Neuron (in vitro differentiated cells): ENCODE measurements around the gene PRRG3.

ENCODE experiments used
- H2AFZ ChIP-seq: one replicate; pipeline ENCODE4 v1.6.1; 2013; ENCODE audit warnings: low read depth, mild to moderate bottlenecking, inconsistent platforms, low read length, moderate library complexity
- H3K27me3 ChIP-seq: one replicate; pipeline ENCODE4 v1.6.1; 2013; ENCODE audit warnings: low read length; ENCODE audit not compliant: insufficient read depth
- H3K36me3 ChIP-seq: one replicate; pipeline ENCODE4 v1.6.1; 2013; ENCODE audit warnings: low read length; ENCODE audit not compliant: insufficient read depth
- H3K4me1 ChIP-seq: one replicate; pipeline ENCODE4 v1.6.1; 2013; ENCODE audit warnings: low read length; ENCODE audit not compliant: insufficient read depth
- H3K4me3 ChIP-seq: 2 replicates; pipeline ENCODE4 v1.5.1; 2013; ENCODE audit warnings: mild to moderate bottlenecking, low read length, moderate library complexity
- H3K9me3 ChIP-seq: one replicate; pipeline ENCODE4 v1.6.1; 2013; ENCODE audit warnings: low read length

PRRG3 gene

DNA sequence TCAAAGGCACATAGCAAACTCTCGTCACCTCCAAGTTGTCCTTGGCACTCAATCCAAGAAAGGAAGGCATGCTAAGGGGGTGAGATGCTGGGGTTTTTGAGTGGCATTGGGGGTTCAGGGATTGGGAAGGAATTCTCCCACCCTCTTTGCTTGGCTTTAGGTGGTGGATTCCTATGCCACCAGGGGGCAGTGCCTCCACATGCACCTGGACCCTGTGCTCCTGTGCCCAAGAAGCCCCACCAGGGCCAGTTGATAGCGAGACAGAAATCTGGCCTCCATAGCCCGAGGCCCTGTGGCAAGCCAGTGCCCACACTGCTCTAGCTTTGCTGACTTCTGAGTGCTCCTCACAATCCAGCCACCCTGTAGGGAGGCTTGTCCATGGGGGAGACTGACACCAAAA lies 18.6 kb downstream of the PRRG3 start:
- no peak overlapping the region for H2AFZ ChIP-seq
- H3K4me3 ChIP-seq: no peak overlapping the region
- no peaks in the 10 kb centered on the region for H3K9me3 ChIP-seq
- no peaks in the 10 kb centered on the region for H3K27me3 ChIP-seq
- no peaks in the 10 kb centered on the region for H3K36me3 ChIP-seq
- H3K4me1 ChIP-seq: no peaks in the 10 kb centered on the region

DNA sequence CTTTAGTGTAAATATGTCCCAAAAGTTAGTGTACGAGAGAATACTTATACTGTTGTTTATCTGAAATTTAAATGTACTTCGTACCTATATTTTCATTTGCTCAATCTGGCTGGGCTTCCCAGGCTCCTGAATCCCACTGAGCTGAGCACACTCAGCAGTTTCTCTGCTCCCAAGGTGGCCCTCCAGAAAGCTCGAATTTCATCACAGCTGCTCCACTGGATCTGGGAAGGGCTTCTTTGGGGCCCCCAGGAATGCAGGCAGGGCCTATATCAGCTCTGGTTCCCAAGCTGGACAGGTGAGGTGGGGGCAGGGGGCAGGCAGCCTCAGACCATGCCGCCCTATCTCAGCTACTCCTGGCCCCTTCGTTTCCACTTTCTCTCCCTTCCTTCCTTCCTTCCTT lies 19.1 kb downstream of the PRRG3 start:
- Histone ChIP-seq H3K4me1 (no peaks in the 10 kb centered on the region), H3K27me3 (no peaks in the 10 kb centered on the region), H3K36me3 (no peaks in the 10 kb centered on the region), H3K9me3 (no peaks in the 10 kb centered on the region), H3K4me3 (no peak overlapping the region), H2AFZ (no peak overlapping the region)

GRCh38 chrX:151715752-151716151 lies 20.5 kb downstream of the PRRG3 start, which contains the start of gene FATE1:
FATE1 (plus strand) TSS chrX:151716035; CDS start chrX:151716120, 85 bp downstream.
- no peaks in the 10 kb centered on the region for H3K9me3 ChIP-seq
- H3K36me3 ChIP-seq: no peaks in the 10 kb centered on the region
- no peak within 1 kb of the TSS for H3K4me3 ChIP-seq
- H3K27me3 ChIP-seq: no peaks in the 10 kb centered on the region
- H2AFZ ChIP-seq: no peak within 1 kb of the TSS
- H3K4me1 ChIP-seq: no peaks in the 10 kb centered on the region

- no peak overlapping the region for H2AFZ ChIP-seq
These were observed 27.1 kb downstream of the PRRG3 start for GRCh38 chrX:151722241-151722846.

DNA sequence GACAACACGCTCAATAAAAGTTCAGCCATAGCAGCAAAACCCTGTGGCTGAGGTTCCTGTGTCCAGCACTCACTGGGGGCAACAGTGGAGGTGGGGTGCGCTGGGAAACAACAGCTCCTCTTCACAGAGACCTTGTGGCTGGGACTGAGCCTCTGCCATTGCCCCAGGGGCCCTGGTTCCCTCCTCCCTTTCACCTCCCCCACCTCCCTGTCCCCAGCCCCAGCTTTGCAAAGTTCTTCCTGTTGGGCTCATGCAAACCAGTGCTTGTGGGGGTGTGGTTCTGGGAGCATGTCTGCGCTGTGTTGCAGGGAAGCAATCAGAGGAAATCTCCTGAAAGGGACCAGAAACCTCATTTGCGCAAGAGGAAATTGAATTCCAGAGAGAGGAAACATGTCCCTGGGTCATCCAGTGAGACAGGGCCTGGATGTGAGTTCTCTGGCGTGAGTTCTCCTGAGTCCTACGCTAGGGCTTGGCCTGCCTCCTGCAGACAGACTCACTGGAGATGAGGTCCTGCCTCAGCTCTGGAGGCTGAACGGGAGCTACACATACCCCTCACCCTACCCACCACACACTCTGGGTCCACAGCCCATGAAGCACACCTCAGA lies 28.0 kb downstream of the PRRG3 start:
- no peaks in the 10 kb centered on the region for H3K9me3 ChIP-seq
- H3K36me3 ChIP-seq: no peaks in the 10 kb centered on the region
- no peak overlapping the region for H2AFZ ChIP-seq
- H3K4me3 ChIP-seq: no peak overlapping the region
- H3K4me1 ChIP-seq: no peaks in the 10 kb centered on the region
- H3K27me3 ChIP-seq: no peaks in the 10 kb centered on the region

More at GRCh38 chrX:151722241-151722846, 27.1 kb downstream of the PRRG3 start:
- Histone ChIP-seq H3K4me1 (no peaks in the 10 kb centered on the region), H3K27me3 (no peaks in the 10 kb centered on the region), H3K9me3 (no peaks in the 10 kb centered on the region), H3K36me3 (no peaks in the 10 kb centered on the region), H3K4me3 (no peak overlapping the region)

- H3K27me3 ChIP-seq: no peaks in the 10 kb centered on the region
- no peaks in the 10 kb centered on the region for H3K4me1 ChIP-seq
- no peaks in the 10 kb centered on the region for H3K36me3 ChIP-seq
These were observed 29.5 kb downstream of the PRRG3 start for GRCh38 chrX:151724563-151725337.

DNA sequence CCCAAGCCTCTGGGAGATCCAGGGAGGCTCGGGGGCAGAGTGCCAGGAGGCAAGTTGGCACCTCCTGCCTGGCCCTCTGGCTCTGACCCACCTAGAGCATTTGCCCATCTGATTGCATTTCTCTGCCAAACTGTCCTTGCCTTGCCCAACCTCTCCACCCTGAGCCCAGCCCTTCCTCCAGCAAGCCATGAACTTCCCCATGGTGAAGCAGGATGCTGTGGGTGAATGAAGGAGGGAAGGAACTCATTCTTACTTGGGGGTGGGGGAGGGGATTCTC lies 30.0 kb downstream of the PRRG3 start:
- H3K4me3 ChIP-seq: no peak overlapping the region
- no peaks in the 10 kb centered on the region for H3K36me3 ChIP-seq
- no peaks in the 10 kb centered on the region for H3K9me3 ChIP-seq
- H3K27me3 ChIP-seq: no peaks in the 10 kb centered on the region
- H2AFZ ChIP-seq: no peak overlapping the region
- no peaks in the 10 kb centered on the region for H3K4me1 ChIP-seq

More at GRCh38 chrX:151724563-151725337, 29.5 kb downstream of the PRRG3 start:
- Histone ChIP-seq H3K4me3 (no peak overlapping the region), H3K9me3 (no peaks in the 10 kb centered on the region), H2AFZ (no peak overlapping the region)

DNA sequence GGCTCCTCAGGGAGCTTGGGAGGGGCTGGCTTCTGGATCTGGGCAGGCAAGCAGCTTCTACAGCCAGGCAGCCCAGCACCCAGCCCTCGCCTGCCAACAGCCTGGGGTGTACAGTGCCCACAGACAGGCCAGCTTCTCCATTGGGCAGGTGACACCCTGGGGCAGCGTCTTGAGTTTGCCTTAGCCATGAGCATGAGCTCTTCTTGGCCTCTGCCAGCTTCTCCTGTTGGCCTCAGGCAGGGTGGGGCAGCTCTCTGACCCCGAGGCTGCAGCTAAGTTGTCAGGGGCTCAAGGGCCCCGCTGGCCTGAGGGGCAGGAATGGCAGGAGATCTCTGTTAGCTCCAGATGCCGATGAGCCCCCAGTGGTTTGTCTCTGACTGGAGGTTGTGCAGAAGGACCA lies 31.5 kb downstream of the PRRG3 start:
- no peaks in the 10 kb centered on the region for H3K9me3 ChIP-seq
- no peak overlapping the region for H2AFZ ChIP-seq
- H3K4me3 ChIP-seq: no peak overlapping the region
- H3K36me3 ChIP-seq: no peaks in the 10 kb centered on the region
- no peaks in the 10 kb centered on the region for H3K27me3 ChIP-seq
- no peaks in the 10 kb centered on the region for H3K4me1 ChIP-seq

DNA sequence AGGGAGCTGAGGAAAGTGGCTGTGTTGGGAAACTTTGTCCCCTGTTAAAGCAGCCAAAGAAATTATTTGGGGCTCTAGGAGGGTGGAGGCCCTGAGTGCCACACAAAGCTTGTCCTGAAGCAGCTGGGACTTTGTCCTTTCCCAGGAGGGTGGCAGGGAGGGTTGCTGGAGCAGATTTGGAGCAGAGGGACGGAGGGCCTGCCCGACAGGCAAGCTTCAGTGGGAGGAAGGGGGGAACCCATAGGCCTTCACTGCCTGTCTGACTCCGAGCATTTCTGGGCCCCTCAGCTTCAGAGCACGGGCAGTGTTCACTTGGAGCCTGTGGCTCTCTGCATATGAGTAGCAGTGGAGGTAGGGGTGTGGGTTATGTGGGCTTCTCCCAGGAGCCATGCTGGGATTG lies 32.1 kb downstream of the PRRG3 start:
- no peaks in the 10 kb centered on the region for H3K36me3 ChIP-seq

GRCh38 chrX:151729056-151729725 lies 33.9 kb downstream of the PRRG3 start:
- Histone ChIP-seq H3K9me3 (no peaks in the 10 kb centered on the region), H3K4me3 (no peak overlapping the region), H3K36me3 (no peaks in the 10 kb centered on the region), H3K4me1 (no peaks in the 10 kb centered on the region), H2AFZ (no peak overlapping the region), H3K27me3 (no peaks in the 10 kb centered on the region)

More for the DNA sequence above, 32.1 kb downstream of the PRRG3 start:
- Histone ChIP-seq H3K4me1 (no peaks in the 10 kb centered on the region), H3K9me3 (no peaks in the 10 kb centered on the region), H3K4me3 (no peak overlapping the region), H3K27me3 (no peaks in the 10 kb centered on the region), H2AFZ (no peak overlapping the region)

- peaks cover 8% of the 10 kb centered on the region for H3K27me3 ChIP-seq
These were observed 39.2 kb downstream of the PRRG3 start, which contains the start of gene CNGA2 for GRCh38 chrX:151734446-151734845. CNGA2 (plus strand) TSS chrX:151734746; CDS start chrX:151738484, 3,738 bp downstream.

GRCh38 chrX:151735219-151735618 lies 40.0 kb downstream of the PRRG3 start:
- Histone ChIP-seq H3K4me1 (no peaks in the 10 kb centered on the region), H3K4me3 (no peak overlapping the region), H3K9me3 (no peaks in the 10 kb centered on the region), H3K36me3 (no peaks in the 10 kb centered on the region), H2AFZ (no peak overlapping the region), H3K27me3 (peaks cover 8% of the 10 kb centered on the region)

More at GRCh38 chrX:151734446-151734845, 39.2 kb downstream of the PRRG3 start, which contains the start of gene CNGA2:
- H3K36me3 ChIP-seq: no peaks in the 10 kb centered on the region
- H3K4me3 ChIP-seq: no peak within 1 kb of the TSS
- H3K9me3 ChIP-seq: no peaks in the 10 kb centered on the region
- H2AFZ ChIP-seq: no peak within 1 kb of the TSS
- H3K4me1 ChIP-seq: no peaks in the 10 kb centered on the region

GRCh38 chrX:151736685-151737084 lies 41.4 kb downstream of the PRRG3 start:
- Histone ChIP-seq H3K27me3 (peaks cover 8% of the 10 kb centered on the region), H3K36me3 (no peaks in the 10 kb centered on the region), H3K4me3 (no peak overlapping the region), H3K9me3 (no peaks in the 10 kb centered on the region), H3K4me1 (no peaks in the 10 kb centered on the region), H2AFZ (no peak overlapping the region)
